ENCODE data around the gene AMN1.

- TF ChIP-seq POLR2AphosphoS5 (IDR thresholded peaks at IDR 0.05; ENCODE audit: borderline replicate concordance, low read depth, low read length) (no peak), EZH2 (IDR thresholded peaks at IDR 0.05) (no peak), FOXP2 (optimal IDR thresholded peaks at IDR 0.05; ENCODE audit: control extremely low read depth, extremely low read length, insufficient read depth) (no peak)
Observed at GRCh38 chr12:31715283-31715825, 13.5 kb downstream of the AMN1 start.

Data from SK-N-MC (cell line).